OCI-LY7 (cell line): ENCODE measurements around the gene FMO4.

ENCODE experiments used
- CTCF ChIP-seq: fragments of 200-600 bp; sonication (generic); conservative IDR thresholded peaks from 2 replicates; pipeline ENCODE4 v1.5.1; 2014; ENCODE audit warnings: mild to moderate bottlenecking, antibody characterized with exemption, low read length, moderate library complexity, mixed read lengths
- EZH2phosphoT487 ChIP-seq: fragments of 200-600 bp; sonication (generic); IDR thresholded peaks from 2 replicates; pipeline ENCODE4 v1.6.1; 2018; ENCODE audit warnings: low read depth, borderline replicate concordance, mild to moderate bottlenecking, mixed run types, antibody characterized with exemption, low read length, moderate library complexity, mixed read lengths

GRCh38 chr1:171313319-171313834, 606 bp upstream of the FMO4 start:
- no peak for TF ChIP-seq CTCF
- no peak for TF ChIP-seq EZH2phosphoT487
